OCI-LY3 (cell line): ENCODE measurements around the gene SLC9B2.

ENCODE experiments used
- EZH2phosphoT487 ChIP-seq: fragments of 200-600 bp; shearing (Covaris generic); IDR thresholded peaks from 2 replicates; pipeline ENCODE4 v1.6.1; 2018; ENCODE audit warnings: antibody characterized with exemption, mixed run types, low read depth
- TF ChIP-seq, protein P1 (sequence below): fragments of 200-600, 300-600 bp; sonication (generic); IDR thresholded peaks from 2 replicates; pipeline ENCODE4 v1.5.1; 2014; ENCODE audit warnings: antibody characterized with exemption, low read length, low read depth

DNA sequence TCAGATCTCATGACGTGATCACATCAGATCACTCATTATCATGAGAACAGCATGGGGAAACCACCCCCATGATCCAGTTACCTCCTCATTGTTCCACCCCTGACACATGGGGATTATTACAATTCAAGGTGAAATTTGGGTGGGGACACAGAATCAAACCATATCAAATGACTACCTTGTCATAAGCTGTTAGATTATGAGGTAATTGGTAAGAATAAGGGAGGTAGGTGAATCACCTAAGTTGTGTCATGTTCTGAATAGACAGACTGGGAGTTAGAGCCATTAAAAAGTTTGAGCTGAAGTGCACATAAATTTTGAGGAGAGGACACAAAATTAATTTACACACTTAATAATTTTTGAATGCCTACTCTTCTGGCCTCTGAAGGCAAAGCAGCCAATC is 81.8 kb downstream of the SLC9B2 start:
- TF ChIP-seq, protein P1, sequence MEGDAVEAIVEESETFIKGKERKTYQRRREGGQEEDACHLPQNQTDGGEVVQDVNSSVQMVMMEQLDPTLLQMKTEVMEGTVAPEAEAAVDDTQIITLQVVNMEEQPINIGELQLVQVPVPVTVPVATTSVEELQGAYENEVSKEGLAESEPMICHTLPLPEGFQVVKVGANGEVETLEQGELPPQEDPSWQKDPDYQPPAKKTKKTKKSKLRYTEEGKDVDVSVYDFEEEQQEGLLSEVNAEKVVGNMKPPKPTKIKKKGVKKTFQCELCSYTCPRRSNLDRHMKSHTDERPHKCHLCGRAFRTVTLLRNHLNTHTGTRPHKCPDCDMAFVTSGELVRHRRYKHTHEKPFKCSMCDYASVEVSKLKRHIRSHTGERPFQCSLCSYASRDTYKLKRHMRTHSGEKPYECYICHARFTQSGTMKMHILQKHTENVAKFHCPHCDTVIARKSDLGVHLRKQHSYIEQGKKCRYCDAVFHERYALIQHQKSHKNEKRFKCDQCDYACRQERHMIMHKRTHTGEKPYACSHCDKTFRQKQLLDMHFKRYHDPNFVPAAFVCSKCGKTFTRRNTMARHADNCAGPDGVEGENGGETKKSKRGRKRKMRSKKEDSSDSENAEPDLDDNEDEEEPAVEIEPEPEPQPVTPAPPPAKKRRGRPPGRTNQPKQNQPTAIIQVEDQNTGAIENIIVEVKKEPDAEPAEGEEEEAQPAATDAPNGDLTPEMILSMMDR = no peak
- no peak for TF ChIP-seq EZH2phosphoT487
